ENCODE data around the gene ZNF423.

GRCh38 chr16:49548325-49548970 is 307.5 kb downstream of the ZNF423 start:
- TF ChIP-seq CTCF (IDR thresholded peaks at IDR 0.05) (no peak), POLR2A (IDR thresholded peaks at IDR 0.05) (no peak)
